ENCODE data around the gene RGS3. TPM values are rescaled to one million over a fixed set of nuclear protein-coding genes. Genes with fewer than 3 reads are reported as not detected.

RGS3 gene
- total and polyA plus RNA-seq, 11 donors = 93.4 to 214 (median 134) TPM

DNA sequence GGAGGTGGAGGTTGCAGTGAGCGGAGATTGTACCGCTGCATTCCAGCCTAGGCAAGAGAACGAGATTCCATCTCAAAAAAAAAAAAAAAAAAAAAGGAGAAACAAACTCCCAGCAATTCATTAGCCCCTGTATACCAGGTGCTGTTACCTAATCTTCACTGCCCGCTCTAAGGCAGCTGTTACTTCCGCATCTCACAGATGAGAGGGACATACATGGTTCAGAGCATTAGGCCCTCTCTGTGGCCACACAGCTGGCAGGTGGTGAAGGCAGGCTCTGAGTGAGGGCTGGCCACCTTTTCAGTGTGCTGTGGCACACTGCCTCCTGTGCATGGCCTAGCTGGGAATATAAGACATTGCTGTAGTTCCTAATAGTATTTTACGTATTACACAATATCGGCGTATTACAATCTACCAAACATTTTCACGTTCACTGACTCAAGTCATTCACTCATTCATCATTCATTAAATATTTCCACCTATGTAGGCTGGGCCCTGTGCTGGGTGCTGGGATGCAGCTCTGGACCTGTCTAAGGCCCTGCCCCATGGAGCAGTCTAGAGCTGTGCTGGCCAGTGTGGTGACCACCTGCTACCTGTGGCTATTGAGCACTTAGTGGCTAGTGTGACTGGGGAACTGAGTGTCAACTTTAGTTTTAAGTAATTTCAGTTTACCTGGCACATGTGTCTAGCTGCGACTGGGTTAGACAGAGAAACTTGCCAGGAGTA lies 35.8 kb downstream of the RGS3 start:
- peaks cover 0 to 47% (median 22%) of the 10 kb centered on the region in 12 donors for H3K4me1 ChIP-seq
- DNase-seq (no peak), ATAC-seq (no peak)
- peak overlapping the region in 7 of 12 donors; percentile 82 to 91 (median 87) for H3K27ac ChIP-seq
- WGBS, 4 donors = 92 to 97% (median 96%) methylated on average over 10 of the region's 10 CpGs
- no peaks in the 10 kb centered on the region for H3K9me3 ChIP-seq
- peaks cover 0 to 7% (median 0%) of the 10 kb centered on the region in 9 donors for H3K36me3 ChIP-seq
- H3K27me3 ChIP-seq = no peaks in the 10 kb centered on the region
- intact Hi-C loops (cut with DNase I) = no loop called here
- no peak overlapping the region for H3K4me3 ChIP-seq
- no peak for TF ChIP-seq POLR2A (IDR thresholded peaks at IDR 0.05)
- TF ChIP-seq, protein P1, sequence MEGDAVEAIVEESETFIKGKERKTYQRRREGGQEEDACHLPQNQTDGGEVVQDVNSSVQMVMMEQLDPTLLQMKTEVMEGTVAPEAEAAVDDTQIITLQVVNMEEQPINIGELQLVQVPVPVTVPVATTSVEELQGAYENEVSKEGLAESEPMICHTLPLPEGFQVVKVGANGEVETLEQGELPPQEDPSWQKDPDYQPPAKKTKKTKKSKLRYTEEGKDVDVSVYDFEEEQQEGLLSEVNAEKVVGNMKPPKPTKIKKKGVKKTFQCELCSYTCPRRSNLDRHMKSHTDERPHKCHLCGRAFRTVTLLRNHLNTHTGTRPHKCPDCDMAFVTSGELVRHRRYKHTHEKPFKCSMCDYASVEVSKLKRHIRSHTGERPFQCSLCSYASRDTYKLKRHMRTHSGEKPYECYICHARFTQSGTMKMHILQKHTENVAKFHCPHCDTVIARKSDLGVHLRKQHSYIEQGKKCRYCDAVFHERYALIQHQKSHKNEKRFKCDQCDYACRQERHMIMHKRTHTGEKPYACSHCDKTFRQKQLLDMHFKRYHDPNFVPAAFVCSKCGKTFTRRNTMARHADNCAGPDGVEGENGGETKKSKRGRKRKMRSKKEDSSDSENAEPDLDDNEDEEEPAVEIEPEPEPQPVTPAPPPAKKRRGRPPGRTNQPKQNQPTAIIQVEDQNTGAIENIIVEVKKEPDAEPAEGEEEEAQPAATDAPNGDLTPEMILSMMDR (IDR thresholded peaks at IDR 0.05) = no peak

DNA sequence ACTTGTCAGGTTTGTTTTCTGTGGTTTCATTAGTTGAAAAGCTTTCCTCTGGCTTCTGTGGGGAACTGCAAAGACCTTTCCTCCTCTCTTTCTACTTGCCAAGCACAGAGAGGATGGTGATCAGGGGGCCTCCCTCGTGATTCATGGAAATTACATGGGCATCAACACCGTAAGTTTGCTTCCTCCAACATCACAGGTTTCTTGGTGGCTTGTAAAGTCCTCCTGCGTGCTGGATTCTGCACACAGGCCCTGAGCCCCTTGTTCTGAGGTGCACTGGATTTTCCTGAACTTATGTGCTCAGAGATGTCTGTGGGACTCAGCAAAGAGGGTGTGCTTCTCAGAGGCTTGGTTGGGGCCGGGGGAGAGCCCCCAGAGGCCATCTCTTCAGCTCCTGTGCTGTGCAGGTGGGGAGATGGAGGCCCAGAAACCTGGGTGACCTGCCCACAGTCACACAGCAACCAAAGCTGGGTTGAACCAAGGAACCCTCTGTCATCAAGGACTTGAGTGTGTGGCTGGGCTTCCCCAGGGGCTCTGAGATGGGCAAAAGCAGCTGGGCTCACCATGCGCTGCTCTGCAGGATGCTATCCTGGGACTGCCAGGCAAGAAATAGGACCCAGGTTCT lies 36.5 kb downstream of the RGS3 start:
- ATAC-seq (no peak), DNase-seq (no peak)
- Histone ChIP-seq H3K27me3 (no peaks in the 10 kb centered on the region), H3K4me1 (peaks cover 0 to 53% (median 27%) of the 10 kb centered on the region in 12 donors), H3K9me3 (no peaks in the 10 kb centered on the region), H3K36me3 (peaks cover 0 to 7% (median 0%) of the 10 kb centered on the region in 9 donors), H3K4me3 (no peak overlapping the region), H3K27ac (peak overlapping the region; percentile 67 to 91 (median 87))
- intact Hi-C loops (cut with DNase I) = loop anchor here in 9 of 10 donors (2.0 to 10.0 kb wide), 9 partner anchors 43 to 87 kb away; no protein-coding TSS in a partner anchor
- 78 to 93% (median 84%) methylated on average over 4 to 5 of the region's 5 CpGs for WGBS, 4 donors
- no peak for TF ChIP-seq POLR2A (IDR thresholded peaks at IDR 0.05)
- TF ChIP-seq, protein P1 (IDR thresholded peaks at IDR 0.05) = no peak

GRCh38 chr9:113501129-113501686 lies 37.7 kb downstream of the RGS3 start:
- Histone ChIP-seq H3K4me3 (peak overlapping the region; percentile 23 to 71 (median 62)), H3K27me3 (no peaks in the 10 kb centered on the region), H3K36me3 (peaks cover 0 to 13% (median 1%) of the 10 kb centered on the region in 9 donors), H3K9me3 (no peaks in the 10 kb centered on the region), H3K27ac (peak overlapping the region; percentile 67 to 91 (median 87)), H3K4me1 (peaks cover 0 to 64% (median 30%) of the 10 kb centered on the region in 12 donors)
- 36 to 59% (median 45%) methylated on average over 10 to 20 of the region's 20 CpGs for WGBS, 4 donors
- ATAC-seq = peak in 3 of 4 donors; percentile 66 to 77 (median 72)
- intact Hi-C loops (cut with DNase I) = loop anchor here in 9 of 10 donors (2.0 to 10.0 kb wide), 9 partner anchors 44 to 86 kb away; no protein-coding TSS in a partner anchor
- TF ChIP-seq, protein P1 (IDR thresholded peaks at IDR 0.05) = peak in 2 of 12 donors; percentile 25 to 27
- peak in 1 of 2 donors; percentile 40 for TF ChIP-seq POLR2A (IDR thresholded peaks at IDR 0.05)
- peak in 4 of 5 donors; percentile 59 to 72 (median 68) for DNase-seq
